Spleen (tissue), 7 donors: ENCODE measurements around the gene PTPRT.

Experiments
- CTCF ChIP-seq, 11 experiments: fragments of 200-600 bp in 7 of 11; fragments of 450-650 bp in 4 of 11; sonication (generic) in 4 of 11; IDR thresholded peaks in 8 of 11; conservative IDR thresholded peaks in 3 of 11; 1 replicate in 7 of 11; 2 replicates in 4 of 11; pipeline versions ENCODE4 v1.4.0 to v1.8.0; 2016 to 2021; ENCODE audit warnings: antibody characterized with exemption in 11 of 11, inconsistent platforms in 4 of 11, mild to moderate bottlenecking in 1 of 11
- POLR2A ChIP-seq, 3 donors: fragments of 450-650 bp; IDR thresholded peaks; one replicate each; pipeline ENCODE4 v1.5.1; 2017; ENCODE audit warnings: antibody characterized with exemption in 3 of 3, mild to moderate bottlenecking in 1 of 3
- donor health status: DM: no; HTN: no; CAD: no; lungs with moderate emphysema.
- donor health status: DM: no; HTN: no; CAD: no.
- donor health status: DM: no; HTN: no; CAD: no.

GRCh38 chr20:42920776-42921175, 268.9 kb downstream of the PTPRT start:
- TF ChIP-seq CTCF (IDR thresholded peaks at IDR 0.05 in 8 of 11, conservative IDR thresholded peaks at IDR 0.05 in 3 of 11) (no peak), POLR2A (IDR thresholded peaks at IDR 0.05) (no peak)
